ENCODE data around the gene ADGRF5.

DNA sequence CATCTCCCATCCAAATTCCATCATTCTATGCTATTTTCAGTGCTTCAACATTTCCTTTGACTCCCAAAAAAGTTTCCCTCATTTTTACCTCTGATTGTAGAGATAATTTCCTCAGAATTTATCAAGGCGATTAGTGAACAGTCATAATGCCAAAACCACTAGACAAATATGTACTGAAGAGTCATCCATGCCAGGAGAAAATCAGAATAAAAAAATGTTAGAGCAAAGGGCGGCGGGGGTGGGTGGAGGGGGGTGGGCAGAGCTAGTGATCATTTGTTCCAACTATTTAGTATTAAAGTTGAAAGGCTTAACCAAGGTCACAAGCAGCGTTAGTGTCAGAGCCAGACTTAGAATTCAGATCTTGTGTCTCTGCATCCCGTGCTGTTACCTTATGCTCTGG, 5.3 kb upstream of the ADGRF5 start:
- TF ChIP-seq, protein P1, sequence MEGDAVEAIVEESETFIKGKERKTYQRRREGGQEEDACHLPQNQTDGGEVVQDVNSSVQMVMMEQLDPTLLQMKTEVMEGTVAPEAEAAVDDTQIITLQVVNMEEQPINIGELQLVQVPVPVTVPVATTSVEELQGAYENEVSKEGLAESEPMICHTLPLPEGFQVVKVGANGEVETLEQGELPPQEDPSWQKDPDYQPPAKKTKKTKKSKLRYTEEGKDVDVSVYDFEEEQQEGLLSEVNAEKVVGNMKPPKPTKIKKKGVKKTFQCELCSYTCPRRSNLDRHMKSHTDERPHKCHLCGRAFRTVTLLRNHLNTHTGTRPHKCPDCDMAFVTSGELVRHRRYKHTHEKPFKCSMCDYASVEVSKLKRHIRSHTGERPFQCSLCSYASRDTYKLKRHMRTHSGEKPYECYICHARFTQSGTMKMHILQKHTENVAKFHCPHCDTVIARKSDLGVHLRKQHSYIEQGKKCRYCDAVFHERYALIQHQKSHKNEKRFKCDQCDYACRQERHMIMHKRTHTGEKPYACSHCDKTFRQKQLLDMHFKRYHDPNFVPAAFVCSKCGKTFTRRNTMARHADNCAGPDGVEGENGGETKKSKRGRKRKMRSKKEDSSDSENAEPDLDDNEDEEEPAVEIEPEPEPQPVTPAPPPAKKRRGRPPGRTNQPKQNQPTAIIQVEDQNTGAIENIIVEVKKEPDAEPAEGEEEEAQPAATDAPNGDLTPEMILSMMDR (IDR thresholded peaks at IDR 0.05; ENCODE audit: low read length): no peak
- TF ChIP-seq EZH2phosphoT487 (IDR thresholded peaks at IDR 0.05; ENCODE audit: low read length): no peak
- no peak for TF ChIP-seq EZH2 (optimal IDR thresholded peaks at IDR 0.05; ENCODE audit: low read depth, low read length)

All from MM.1S (cell line).